GM23338 (cell line): Measurements from ENCODE around the gene LYL1. TPM values are rescaled to one million over a fixed set of nuclear protein-coding genes. Genes with fewer than 3 reads are reported as not detected.

ENCODE experiments used
- ATAC-seq: fragments of 200-7000 bp; cut with Tn5 transposase; 3 replicates; pipeline ENCODE4 v1.9.1; 2020
- DNase-seq: peaks from one replicate; pipeline ENCODE4 v3.0.0-alpha.2; 2015; ENCODE audit warnings: low spot score
- H2AFZ ChIP-seq: fragments of 200-600 bp; sonication (generic); 2 replicates; pipeline ENCODE4 v1.8.0; 2016; ENCODE audit warnings: antibody characterized with exemption, mild to moderate bottlenecking, moderate library complexity
- H3F3A ChIP-seq: fragments of 200-600 bp; sonication (generic); replicated peaks from 2 replicates; pipeline ENCODE4 v1.8.0; 2017; ENCODE audit warnings: antibody characterized with exemption, mixed run types, low read depth
- H3K27ac ChIP-seq: fragments of 200-600 bp; sonication (generic); 2 replicates; pipeline ENCODE4 v1.6.1; 2016; ENCODE audit warnings: low read depth
- H3K27me3 ChIP-seq: fragments of 200-600 bp; sonication (generic); 2 replicates; pipeline ENCODE4 v1.8.0; 2016; ENCODE audit warnings: mild to moderate bottlenecking, mixed run types, moderate library complexity; ENCODE audit not compliant: insufficient read depth
- H3K36me3 ChIP-seq: fragments of 200-600 bp; sonication (generic); 2 replicates; pipeline ENCODE4 v1.8.0; 2016; ENCODE audit warnings: mild to moderate bottlenecking; ENCODE audit not compliant: insufficient read depth
- H3K4me1 ChIP-seq: fragments of 200-600 bp; sonication (generic); 2 replicates; pipeline ENCODE4 v1.8.0; 2016; ENCODE audit warnings: mild to moderate bottlenecking, moderate library complexity; ENCODE audit not compliant: insufficient read depth
- H3K4me2 ChIP-seq: fragments of 200-600 bp; sonication (generic); 2 replicates; pipeline ENCODE4 v1.7.1; 2017; ENCODE audit warnings: mixed run types
- H3K4me3 ChIP-seq: fragments of 200-600 bp; sonication (generic); 2 replicates; pipeline ENCODE4 v1.6.1; 2016; ENCODE audit warnings: mixed run types
- H3K79me2 ChIP-seq: fragments of 200-600 bp; sonication (generic); replicated peaks from 2 replicates; pipeline ENCODE4 v1.8.0; 2017; ENCODE audit warnings: mild to moderate bottlenecking; ENCODE audit not compliant: insufficient read depth
- H3K9me2 ChIP-seq: fragments of 200-600 bp; sonication (generic); 2 replicates; pipeline ENCODE4 v1.8.0; 2017; ENCODE audit not compliant: insufficient read depth
- H4K20me1 ChIP-seq: fragments of 200-600 bp; sonication (generic); replicated peaks from 2 replicates; pipeline ENCODE4 v1.8.0; 2017; ENCODE audit warnings: mild to moderate bottlenecking; ENCODE audit not compliant: insufficient read depth
- H3K27ac Mint-ChIP-seq: 2 replicates; pipeline ENCODE4 v1.8.0; 2020; ENCODE audit warnings: inconsistent platforms, mild to moderate bottlenecking, moderate library complexity, mixed read lengths
- H3K27me3 Mint-ChIP-seq: 3 replicates; pipeline ENCODE4 v1.8.0; 2022; ENCODE audit warnings: low read depth, mild to moderate bottlenecking, moderate library complexity, mixed read lengths, inconsistent platforms; ENCODE audit not compliant: insufficient read depth, poor library complexity
- H3K36me3 Mint-ChIP-seq: 3 replicates; pipeline ENCODE4 v1.8.0; 2021; ENCODE audit warnings: low read depth, mild to moderate bottlenecking, inconsistent platforms, moderate library complexity, mixed read lengths
- H3K4me1 Mint-ChIP-seq: 3 replicates; pipeline ENCODE4 v1.8.0; 2020; ENCODE audit warnings: mild to moderate bottlenecking, inconsistent platforms, mixed read lengths
- H3K4me3 Mint-ChIP-seq: 3 replicates; pipeline ENCODE4 v1.8.0; 2021; ENCODE audit warnings: moderate library complexity, mild to moderate bottlenecking, inconsistent platforms, mixed read lengths
- H3K9me3 Mint-ChIP-seq: 3 replicates; pipeline ENCODE4 v1.8.0; 2020; ENCODE audit warnings: moderate library complexity, mild to moderate bottlenecking, inconsistent platforms, mixed read lengths
- EZH2 ChIP-seq: fragments of 200-600 bp; sonication (generic); IDR thresholded peaks from one replicate; pipeline ENCODE4 v1.8.0; 2017; ENCODE audit warnings: antibody characterized with exemption, mild to moderate bottlenecking, low read depth; ENCODE audit not compliant: unreplicated experiment
- STAT1 ChIP-seq: IDR thresholded peaks from one replicate; pipeline ENCODE4 v1.6.1; 2016; ENCODE audit warnings: antibody characterized with exemption; ENCODE audit not compliant: unreplicated experiment
- polyA plus RNA-seq: library from polyadenylated mRNA; unstranded; fragments of >200 nt; fragmentation: Nextera tagmentation; extraction: Ambion mirVana; gene quantifications from 2 replicates; pipeline ENCODE4 v1.2.1, GENCODE V29; 2016
- total RNA-seq: library from RNA; depleted of rRNA; stranded (reverse); fragments of >200 nt; shearing (Covaris generic); gene quantifications from 2 replicates; pipeline ENCODE4 v1.2.3, GENCODE V29; 2014
- TF ChIP-seq, protein P1 (sequence below), 2 experiments: fragments of 200-600 bp in 1 of 2; sonication (generic) in 1 of 2; conservative IDR thresholded peaks; 2 replicates each; pipeline versions ENCODE4 v1.5.1 to v1.6.1; 2016 to 2017; ENCODE audit warnings: antibody characterized with exemption in 2 of 2, low read depth in 2 of 2, mild to moderate bottlenecking in 2 of 2, moderate library complexity in 1 of 2
- TF ChIP-seq, protein P2 (sequence below): IDR thresholded peaks from 2 replicates; pipeline ENCODE4 v1.6.1; 2016; ENCODE audit warnings: antibody characterized with exemption

The LYL1 gene
- total and polyA plus RNA-seq, 2 experiments from 2014 or later = 1.2 to 2.2 TPM

DNA sequence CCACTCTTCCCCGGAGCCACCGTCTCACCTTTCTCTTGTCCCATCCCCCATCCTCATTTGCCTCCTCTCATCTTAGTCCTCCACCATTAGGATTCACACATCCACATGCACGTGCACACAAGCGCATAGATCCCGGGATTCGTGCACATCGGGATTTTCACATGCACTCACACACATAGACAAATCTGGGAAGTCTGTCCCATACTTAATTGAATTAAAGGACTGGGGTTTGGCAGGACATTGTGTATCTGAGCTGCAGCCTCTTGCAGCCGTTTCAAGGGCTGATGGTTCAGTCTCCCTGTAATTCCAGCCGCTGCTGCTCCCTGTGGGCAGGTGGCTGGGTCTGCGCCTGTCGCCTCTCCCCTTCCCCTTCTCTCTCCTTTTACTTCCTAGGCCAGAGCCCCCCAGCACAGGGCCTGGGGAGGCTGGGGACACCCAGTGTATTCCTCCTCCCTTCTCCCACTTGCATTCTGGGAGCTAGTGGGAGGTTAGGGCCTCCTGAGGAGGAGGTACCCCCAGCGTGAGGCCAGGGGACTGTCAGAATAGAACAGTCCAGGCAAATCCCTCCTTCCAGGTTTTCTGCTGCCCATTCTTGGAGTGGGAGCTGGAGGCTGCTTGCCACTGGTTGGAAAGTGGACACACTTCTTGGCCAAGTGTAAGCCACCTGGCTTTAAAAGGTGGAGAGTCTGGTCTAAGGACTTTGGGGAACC is 43.6 kb downstream of the LYL1 start:
- H3K79me2 ChIP-seq = no peaks in the 10 kb centered on the region
- no peaks in the 10 kb centered on the region; the same call in 2 of the 3 replicates for H3K36me3 Mint-ChIP-seq
- H3K4me3 Mint-ChIP-seq = no peak overlapping the region; the same call in 2 of the 3 replicates
- peaks cover 35% of the 10 kb centered on the region for H3K4me1 Mint-ChIP-seq
- no peak overlapping the region for H2AFZ ChIP-seq
- H3K9me2 ChIP-seq = no peaks in the 10 kb centered on the region
- H3K9me3 Mint-ChIP-seq = peaks cover 6% of the 10 kb centered on the region; the same call in 2 of the 3 replicates
- no peak overlapping the region for H3K4me3 ChIP-seq
- peaks cover 94% of the 10 kb centered on the region for H3K27me3 Mint-ChIP-seq
- peaks cover 7% of the 10 kb centered on the region; the same call in 1 of the 2 replicates for H3F3A ChIP-seq
- DNase-seq (no peak), ATAC-seq (no peak)
- no peak overlapping the region for H3K27ac Mint-ChIP-seq
- H3K27me3 ChIP-seq = peaks cover 100% of the 10 kb centered on the region
- peak; percentile 23 for TF ChIP-seq EZH2
- TF ChIP-seq, protein P1, sequence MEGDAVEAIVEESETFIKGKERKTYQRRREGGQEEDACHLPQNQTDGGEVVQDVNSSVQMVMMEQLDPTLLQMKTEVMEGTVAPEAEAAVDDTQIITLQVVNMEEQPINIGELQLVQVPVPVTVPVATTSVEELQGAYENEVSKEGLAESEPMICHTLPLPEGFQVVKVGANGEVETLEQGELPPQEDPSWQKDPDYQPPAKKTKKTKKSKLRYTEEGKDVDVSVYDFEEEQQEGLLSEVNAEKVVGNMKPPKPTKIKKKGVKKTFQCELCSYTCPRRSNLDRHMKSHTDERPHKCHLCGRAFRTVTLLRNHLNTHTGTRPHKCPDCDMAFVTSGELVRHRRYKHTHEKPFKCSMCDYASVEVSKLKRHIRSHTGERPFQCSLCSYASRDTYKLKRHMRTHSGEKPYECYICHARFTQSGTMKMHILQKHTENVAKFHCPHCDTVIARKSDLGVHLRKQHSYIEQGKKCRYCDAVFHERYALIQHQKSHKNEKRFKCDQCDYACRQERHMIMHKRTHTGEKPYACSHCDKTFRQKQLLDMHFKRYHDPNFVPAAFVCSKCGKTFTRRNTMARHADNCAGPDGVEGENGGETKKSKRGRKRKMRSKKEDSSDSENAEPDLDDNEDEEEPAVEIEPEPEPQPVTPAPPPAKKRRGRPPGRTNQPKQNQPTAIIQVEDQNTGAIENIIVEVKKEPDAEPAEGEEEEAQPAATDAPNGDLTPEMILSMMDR (conservative IDR thresholded peaks at IDR 0.05; ENCODE audit: low read depth in 2 of 2) = 0 out of 4 replicates have a peak, but pooled peaks have one; percentile 10 to 12
- no peak for TF ChIP-seq STAT1
- 0 out of 2 replicates have a peak, but pooled peaks cover 4% of the 10 kb centered on the region for H4K20me1 ChIP-seq
- peak overlapping the region; percentile 55; the same call in 1 of the 2 replicates for H3K4me2 ChIP-seq
- H3K27ac ChIP-seq = no peak overlapping the region
- H3K36me3 ChIP-seq = no peaks in the 10 kb centered on the region
- H3K4me1 ChIP-seq = peaks cover 65% of the 10 kb centered on the region

DNA sequence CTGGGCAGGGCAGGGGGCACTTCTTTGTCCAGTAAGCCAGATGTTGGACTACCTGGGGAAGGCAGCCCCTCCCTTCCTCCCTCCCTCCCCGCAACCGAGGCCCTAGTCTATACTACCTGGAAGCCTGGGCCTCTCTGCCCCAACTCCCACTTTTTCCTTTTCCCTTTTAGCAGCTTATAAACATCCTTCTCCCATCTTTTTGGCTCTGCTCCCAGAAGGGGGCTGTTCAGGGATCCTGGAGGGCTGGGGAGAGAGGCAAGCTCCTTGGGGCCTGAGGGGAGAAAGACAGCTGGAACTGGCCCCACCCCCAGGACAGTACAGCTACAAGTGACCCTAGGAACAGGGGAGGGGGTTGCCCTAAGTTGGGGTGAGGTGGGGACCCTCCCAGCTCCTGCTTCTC is 44.9 kb downstream of the LYL1 start:
- no peak for TF ChIP-seq STAT1
- no peak for TF ChIP-seq EZH2
- TF ChIP-seq, protein P2, sequence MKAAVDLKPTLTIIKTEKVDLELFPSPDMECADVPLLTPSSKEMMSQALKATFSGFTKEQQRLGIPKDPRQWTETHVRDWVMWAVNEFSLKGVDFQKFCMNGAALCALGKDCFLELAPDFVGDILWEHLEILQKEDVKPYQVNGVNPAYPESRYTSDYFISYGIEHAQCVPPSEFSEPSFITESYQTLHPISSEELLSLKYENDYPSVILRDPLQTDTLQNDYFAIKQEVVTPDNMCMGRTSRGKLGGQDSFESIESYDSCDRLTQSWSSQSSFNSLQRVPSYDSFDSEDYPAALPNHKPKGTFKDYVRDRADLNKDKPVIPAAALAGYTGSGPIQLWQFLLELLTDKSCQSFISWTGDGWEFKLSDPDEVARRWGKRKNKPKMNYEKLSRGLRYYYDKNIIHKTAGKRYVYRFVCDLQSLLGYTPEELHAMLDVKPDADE = no peak
- Histone ChIP-seq H3K27me3 (peaks cover 100% of the 10 kb centered on the region), H3F3A (peaks cover 7% of the 10 kb centered on the region; the same call in 1 of the 2 replicates), H3K4me1 (peaks cover 74% of the 10 kb centered on the region), H3K36me3 (no peaks in the 10 kb centered on the region), H2AFZ (no peak overlapping the region), H3K27ac (no peak overlapping the region), H3K9me2 (no peaks in the 10 kb centered on the region), H4K20me1 (peaks cover 4% of the 10 kb centered on the region; the same call in 1 of the 2 replicates), H3K4me3 (no peak overlapping the region), H3K79me2 (no peaks in the 10 kb centered on the region), H3K4me2 (no peak overlapping the region)
- Mint-ChIP-seq H3K27me3 (peaks cover 97% of the 10 kb centered on the region), H3K36me3 (no peaks in the 10 kb centered on the region; the same call in 2 of the 3 replicates), H3K4me3 (no peak overlapping the region), H3K4me1 (peaks cover 46% of the 10 kb centered on the region), H3K27ac (no peak overlapping the region), H3K9me3 (peaks cover 6% of the 10 kb centered on the region; the same call in 2 of the 3 replicates)
- ATAC-seq (no peak), DNase-seq (no peak)

DNA sequence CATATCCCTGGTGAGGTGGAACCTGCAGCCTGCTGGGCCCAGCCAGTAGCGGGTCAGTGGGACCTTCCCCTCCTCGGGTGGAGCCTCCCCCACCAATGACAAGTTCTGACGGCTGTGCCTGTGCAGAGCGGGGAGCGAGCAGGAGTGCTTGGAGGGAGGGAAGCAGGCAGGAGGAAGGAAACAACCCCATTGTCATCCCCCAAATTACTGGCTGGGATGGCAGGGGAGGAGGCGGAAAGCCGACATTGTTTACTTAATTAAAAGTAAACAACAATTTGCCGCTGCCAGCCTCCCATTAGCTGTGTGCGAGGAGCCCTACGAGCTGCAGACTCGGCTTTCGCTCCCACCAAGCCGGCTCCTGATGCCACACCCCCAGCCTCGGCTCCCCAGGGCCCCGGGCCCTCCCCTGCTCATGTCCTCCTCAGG is 45.5 kb downstream of the LYL1 start:
- no peaks in the 10 kb centered on the region for H3K9me2 ChIP-seq
- peak; percentile 52 for TF ChIP-seq EZH2
- TF ChIP-seq, protein P1 (conservative IDR thresholded peaks at IDR 0.05; ENCODE audit: low read depth in 2 of 2) = no peak
- H3F3A ChIP-seq = peaks cover 7% of the 10 kb centered on the region; the same call in 1 of the 2 replicates
- H3K27ac Mint-ChIP-seq = no peak overlapping the region
- H3K27me3 Mint-ChIP-seq = peaks cover 97% of the 10 kb centered on the region
- H2AFZ ChIP-seq = no peak overlapping the region
- H3K79me2 ChIP-seq = no peaks in the 10 kb centered on the region
- 0 out of 2 replicates have a peak overlapping the region, but pooled peaks have one; percentile 37 for H3K4me3 ChIP-seq
- H3K4me1 ChIP-seq = peaks cover 74% of the 10 kb centered on the region
- H4K20me1 ChIP-seq = peaks cover 4% of the 10 kb centered on the region; the same call in 1 of the 2 replicates
- no peaks in the 10 kb centered on the region; the same call in 2 of the 3 replicates for H3K36me3 Mint-ChIP-seq
- peak overlapping the region; percentile 60 for H3K4me2 ChIP-seq
- H3K36me3 ChIP-seq = no peaks in the 10 kb centered on the region
- no peak for ATAC-seq
- H3K27ac ChIP-seq = no peak overlapping the region
- H3K4me1 Mint-ChIP-seq = peaks cover 46% of the 10 kb centered on the region
- DNase-seq = no peak
- peaks cover 100% of the 10 kb centered on the region for H3K27me3 ChIP-seq
- no peak overlapping the region for H3K4me3 Mint-ChIP-seq
- H3K9me3 Mint-ChIP-seq = peaks cover 6% of the 10 kb centered on the region; the same call in 2 of the 3 replicates
